K562 (cell line): Measurements from ENCODE around the gene GRB10. TPM values are rescaled to one million over a fixed set of nuclear protein-coding genes. Genes with fewer than 3 reads are reported as not detected.

ENCODE experiments used
- ATAC-seq: fragments of 200-7000 bp; cut with Tn5 transposase; 3 replicates; pipeline ENCODE4 v1.9.1; 2020; ENCODE audit warnings: moderate library complexity
- BruUV-seq: library from RNA; stranded (reverse); fragments of 400-500 nt; replicated peaks from 2 replicates; lab custom pipeline; 2021; lab: Mats Ljungman, UMichigan
- CTCF ChIA-PET: fragments of 300-600 bp; formaldehyde crosslinking; extraction: SDS; loops from one replicate; lab custom pipeline; 2021; ENCODE audit warnings: low intra/inter-chr PET ratio; lab: Yijun Ruan, JAX
- POLR2A ChIA-PET: fragments of 300-600, 350-650 bp; sonication (Branson Sonifier 250); formaldehyde crosslinking; extraction: SDS; loops from one replicate; lab custom pipeline; 2021; ENCODE audit warnings: antibody characterized with exemption, inconsistent platforms; lab: Yijun Ruan, JAX
- DNase-seq, 4 experiments: peaks; one replicate each; pipeline versions ENCODE4 v3.0.0 to v3.0.0-alpha.2; 2011 to 2018; ENCODE audit warnings: low spot score in 3 of 4, mixed read lengths in 3 of 4; ENCODE audit errors: extremely low read depth in 1 of 4
- FAIRE-seq: peaks from 2 replicates; lab custom pipeline; 2011; peaks lifted over from hg19 to GRCh38; lab: Jason Lieb, UNC
- H2AFZ ChIP-seq: 2 replicates; pipeline ENCODE4 v1.6.0; 2011; ENCODE audit warnings: low read depth, low read length, control low read depth, inconsistent platforms
- H3K27ac ChIP-seq: fragments of 200-600 bp; 3 replicates; pipeline ENCODE4 v1.8.0; 2011; ENCODE audit warnings: low read depth, mild to moderate bottlenecking, control low read depth, inconsistent platforms, low read length, moderate library complexity, mixed read lengths; ENCODE audit errors: extremely low read depth
- H3K27me3 ChIP-seq, 2 experiments: fragments of 300-600 bp in 1 of 2; 2 replicates in 1 of 2; 3 replicates in 1 of 2; pipeline versions ENCODE4 v1.6.0 to v1.8.0; 2011; ENCODE audit warnings: inconsistent platforms in 2 of 2, low read length in 2 of 2, mild to moderate bottlenecking in 1 of 2, mixed read lengths in 1 of 2, moderate library complexity in 1 of 2; ENCODE audit not compliant: control insufficient read depth in 2 of 2, insufficient read depth in 2 of 2
- H3K36me3 ChIP-seq: fragments of 300-600 bp; 3 replicates; pipeline ENCODE4 v1.8.0; 2011; ENCODE audit warnings: mild to moderate bottlenecking, low read length, inconsistent platforms; ENCODE audit not compliant: control insufficient read depth, insufficient read depth
- H3K4me1 ChIP-seq, 2 experiments: fragments of 200-600 bp in 1 of 2; replicated peaks in 1 of 2; 2 replicates in 1 of 2; 3 replicates in 1 of 2; pipeline versions ENCODE4 v1.5.1 to v1.8.0; 2011; ENCODE audit warnings: inconsistent platforms in 2 of 2, low read length in 2 of 2, mild to moderate bottlenecking in 1 of 2, mixed read lengths in 1 of 2, moderate library complexity in 1 of 2; ENCODE audit not compliant: control insufficient read depth in 2 of 2, insufficient read depth in 2 of 2
- H3K4me2 ChIP-seq: 2 replicates; pipeline ENCODE4 v1.6.1; 2011; ENCODE audit warnings: low read length, control low read depth, inconsistent platforms, mixed read lengths; ENCODE audit not compliant: insufficient read depth
- H3K4me3 ChIP-seq: fragments of 200-600 bp; sonication (generic), shearing (Covaris generic); 2 replicates; pipeline ENCODE4 v1.5.1; 2016; ENCODE audit warnings: control low read depth, inconsistent platforms
- H3K79me2 ChIP-seq: fragments of 200-600 bp; 3 replicates; pipeline ENCODE4 v1.8.0; 2011; ENCODE audit warnings: low read length, inconsistent platforms; ENCODE audit not compliant: control insufficient read depth, insufficient read depth
- H3K9ac ChIP-seq, 2 experiments: 2 replicates each; pipeline versions ENCODE4 v1.6.0 to v1.6.1; 2011; ENCODE audit warnings: low read depth in 2 of 2, low read length in 2 of 2, control low read depth in 1 of 2, inconsistent platforms in 1 of 2, mild to moderate bottlenecking in 1 of 2, mixed read lengths in 1 of 2; ENCODE audit not compliant: insufficient read depth in 1 of 2
- H3K9me1 ChIP-seq: one replicate; pipeline ENCODE4 v1.6.0; 2011; ENCODE audit warnings: inconsistent platforms, mild to moderate bottlenecking, low read length, moderate library complexity; ENCODE audit not compliant: control insufficient read depth, insufficient read depth
- H3K9me3 ChIP-seq: replicated peaks from 2 replicates; pipeline ENCODE4 v1.5.1; 2011; ENCODE audit warnings: low read depth, low read length, inconsistent platforms; ENCODE audit not compliant: control insufficient read depth, insufficient read depth
- H4K20me1 ChIP-seq: replicated peaks from 2 replicates; pipeline ENCODE4 v1.6.1; 2011; ENCODE audit warnings: low read length, inconsistent platforms, mixed read lengths; ENCODE audit not compliant: control insufficient read depth, insufficient read depth
- CSDE1 ChIP-seq, 2 experiments: fragments of 450-650 bp; IDR thresholded peaks; 2 replicates each; pipeline ENCODE4 v1.6.1; 2016; ENCODE audit warnings: mild to moderate bottlenecking in 1 of 2
- E2F5 ChIP-seq: sonication (generic); formaldehyde crosslinking; IDR thresholded peaks from 2 replicates; pipeline ENCODE4 v1.8.0; 2022; ENCODE audit warnings: mild to moderate bottlenecking, missing genetic modification reagents
- HDAC2 ChIP-seq: fragments of 450-650 bp; IDR thresholded peaks from 2 replicates; pipeline ENCODE4 v1.6.1; 2016; ENCODE audit warnings: mild to moderate bottlenecking
- MTA2 ChIP-seq: fragments of 450-650 bp; IDR thresholded peaks from 2 replicates; pipeline ENCODE4 v1.6.1; 2016; ENCODE audit warnings: low read depth
- MYBL2 ChIP-seq, 2 experiments: fragments of 450-650 bp in 1 of 2; sonication (generic) in 1 of 2; formaldehyde crosslinking in 1 of 2; IDR thresholded peaks; 2 replicates each; pipeline versions ENCODE4 v1.6.1 to v1.8.1; 2017 to 2022; ENCODE audit warnings: borderline replicate concordance in 1 of 2, inconsistent platforms in 1 of 2, low read depth in 1 of 2, mild to moderate bottlenecking in 1 of 2, missing genetic modification reagents in 1 of 2, moderate library complexity in 1 of 2
- NR3C1 ChIP-seq: sonication (generic); formaldehyde crosslinking; IDR thresholded peaks from 2 replicates; pipeline ENCODE4 v1.8.1; 2022; ENCODE audit warnings: missing genetic modification reagents
- PHF20 ChIP-seq: fragments of 450-650 bp; IDR thresholded peaks from 2 replicates; pipeline ENCODE4 v1.6.1; 2018; ENCODE audit not compliant: partially characterized antibody
- RBBP5 ChIP-seq: fragments of 200-600 bp; sonication (generic); IDR thresholded peaks from 2 replicates; pipeline ENCODE4 v1.6.1; 2012; ENCODE audit warnings: borderline replicate concordance, mild to moderate bottlenecking, low read length, control low read depth, inconsistent platforms; ENCODE audit not compliant: insufficient read depth, poor library complexity, severe bottlenecking
- SRSF9 ChIP-seq: fragments of 200-400 bp; formaldehyde crosslinking; IDR thresholded peaks from 2 replicates; pipeline ENCODE4 v1.6.1; 2017; ENCODE audit warnings: low read depth, low read length, borderline replicate concordance
- TCF7L2 ChIP-seq: fragments of 150-350 bp; IDR thresholded peaks from 2 replicates; pipeline ENCODE4 v1.6.1; 2016; ENCODE audit warnings: low read depth, mild to moderate bottlenecking, low read length, moderate library complexity
- TSHZ1 ChIP-seq: fragments of 250-450 bp; sonication (Bioruptor Pico); IDR thresholded peaks from 2 replicates; pipeline ENCODE4 v1.4.0; 2020; ENCODE audit warnings: mild to moderate bottlenecking, moderate library complexity
- XRCC5 ChIP-seq: fragments of 200-400 bp; formaldehyde crosslinking; IDR thresholded peaks from 2 replicates; pipeline ENCODE4 v1.6.1; 2017; ENCODE audit warnings: low read depth, mild to moderate bottlenecking, low read length
- ZBTB1 ChIP-seq: sonication (generic); formaldehyde crosslinking; IDR thresholded peaks from 2 replicates; pipeline ENCODE4 v1.8.1; 2023; ENCODE audit warnings: missing genetic modification reagents, low read depth, mild to moderate bottlenecking, borderline replicate concordance
- ZC3H8 ChIP-seq: fragments of 450-650 bp; IDR thresholded peaks from 2 replicates; pipeline ENCODE4 v1.6.1; 2017
- ZNF253 ChIP-seq: fragments of 250-450 bp; sonication (Bioruptor Pico); conservative IDR thresholded peaks from 2 replicates; pipeline ENCODE4 v1.6.1; 2021; ENCODE audit warnings: mild to moderate bottlenecking
- WGBS: fragments of 100-300 bp; shearing (Covaris generic); methylation state at CpG from one replicate; pipeline ENCODE4 v1.1.6; 2016; ENCODE audit warnings: low coverage, mixed read lengths; ENCODE audit not compliant: insufficient coverage; ENCODE audit errors: missing lambda C conversion rate; 5-methylcytosine and 5-hydroxymethylcytosine counted together
- in situ Hi-C: fragments of 300-500 bp; cut with MboI; formaldehyde crosslinking; loops from 4 replicates; pipeline ENCODE4 v1.15.0; 2018; ENCODE audit warnings: inconsistent platforms, mixed read lengths
- intact Hi-C: fragments of 100-400 bp; cut with micrococcal nuclease; formaldehyde crosslinking; loops from 2 replicates; pipeline ENCODE4 v1.14.2; 2022
- polyA plus RNA-seq, 8 experiments: library from polyadenylated mRNA; depleted of rRNA in 4 of 8; stranded (reverse) in 5 of 8; unstranded in 3 of 8; fragments of >200 nt; fragmentation: Nextera tagmentation in 2 of 8; fragmentation: Illumina TruSeq in 1 of 8; extraction: Ambion mirVana in 2 of 8; extraction: Trizol in 1 of 8; gene quantifications; 2 replicates each; pipeline versions ENCODE4 v1.2.1 to v1.2.3, GENCODE V29; 2011 to 2014; ENCODE audit warnings: inconsistent platforms in 1 of 8, missing spikeins in 1 of 8
- total RNA-seq, 7 experiments: library from RNA; depleted of rRNA in 6 of 7; stranded (reverse); fragments of >200 nt in 6 of 7; fragmentation: Illumina TruSeq in 2 of 7; extraction: Trizol in 2 of 7; gene quantifications; 2 replicates each; pipeline versions ENCODE4 v1.2.1 to v1.2.3, GENCODE V29; 2011 to 2021; ENCODE audit warnings: low replicate concordance in 1 of 7

The GRB10 gene
- total and polyA plus RNA-seq, 9 of the 15 experiments (the other 6 are each of a cell fraction or from before 2014, with no cell fraction given): 8.9 to 88.5 (median 40.7) TPM

- ChIA-PET POLR2A (no interaction called here), CTCF (interaction anchor here (0.6 kb wide), 1 partner anchor 12 kb away, joined by 3 read pairs; no protein-coding TSS in a partner anchor)
- no peak overlapping the region for H3K4me3 ChIP-seq
- H4K20me1 ChIP-seq: peaks cover 11% of the 10 kb centered on the region; the same call in 1 of the 2 replicates
- WGBS: 81% methylated on average over 5 of the region's 5 CpGs
- no peak overlapping the region for H3K9ac ChIP-seq
- peaks cover 40% of the 10 kb centered on the region; the same call in 2 of the 3 replicates for H3K79me2 ChIP-seq
- ATAC-seq: no peak
- no peak overlapping the region for H3K4me2 ChIP-seq
- FAIRE-seq: no peak
- no peak overlapping the region for H2AFZ ChIP-seq
- H3K4me1 ChIP-seq: no peaks in the 10 kb centered on the region
- DNase-seq: no peak
- intact Hi-C loops: no loop called here
- in situ Hi-C loops: no loop called here
- H3K36me3 ChIP-seq: peaks cover 15% of the 10 kb centered on the region; the same call in 2 of the 3 replicates
- H3K27ac ChIP-seq: no peak overlapping the region
- no peaks in the 10 kb centered on the region for H3K9me3 ChIP-seq
- no peaks in the 10 kb centered on the region for H3K27me3 ChIP-seq
- TSS peak; percentile 8 for BruUV-seq
- peaks cover 3% of the 10 kb centered on the region for H3K9me1 ChIP-seq
- TF ChIP-seq PHF20: no peak
- TF ChIP-seq HDAC2: no peak
- TF ChIP-seq ZBTB1 (CRISPR knock-in tag): no peak
- no peak for TF ChIP-seq NR3C1
- no peak for TF ChIP-seq TSHZ1
- TF ChIP-seq ZC3H8: no peak
- TF ChIP-seq XRCC5: no peak
- no peak for TF ChIP-seq TCF7L2
- TF ChIP-seq ZNF253 (CRISPR knock-in tag): no peak
- TF ChIP-seq MTA2: no peak
- TF ChIP-seq CSDE1 (IDR thresholded peaks at IDR 0.05): no peak
- no peak for TF ChIP-seq E2F5
- TF ChIP-seq RBBP5: no peak
- TF ChIP-seq SRSF9: no peak
- no peak for TF ChIP-seq MYBL2 (IDR thresholded peaks at IDR 0.05; ENCODE audit: low read depth)
- no peak for TF ChIP-seq MYBL2 (CRISPR knock-in tag; IDR thresholded peaks at IDR 0.05; ENCODE audit: borderline replicate concordance)
These were observed 98.5 kb downstream of the GRB10 start for GRCh38 chr7:50684011-50684712.
